ENCODE results near the gene MYO9B.
"Not testable (repeated sequence)": the region's sequence is repeated elsewhere in the genome, so short reads cannot be mapped to it uniquely, and the experiment has no call there.

MYO9B gene

GRCh38 chr19:17138052-17138846, 62.7 kb downstream of the MYO9B start:
- in situ Hi-C loops (cut with MboI; ENCODE audit: low sequenced_read_pairs): not testable (repeated sequence)

- in situ Hi-C loops (cut with MboI; ENCODE audit: low sequenced_read_pairs): no loop called here
Observed at GRCh38 chr19:17138937-17139598, 63.5 kb downstream of the MYO9B start.

- in situ Hi-C loops (cut with MboI; ENCODE audit: low sequenced_read_pairs): not testable (repeated sequence)
Observed at GRCh38 chr19:17144771-17145170, 69.2 kb downstream of the MYO9B start.

GRCh38 chr19:17145546-17146497, 70.2 kb downstream of the MYO9B start:
- in situ Hi-C loops (cut with MboI; ENCODE audit: low sequenced_read_pairs): no loop called here

GRCh38 chr19:17148130-17148529, 72.6 kb downstream of the MYO9B start:
- in situ Hi-C loops (cut with MboI; ENCODE audit: low sequenced_read_pairs): no loop called here

GRCh38 chr19:17149393-17150135, 74.0 kb downstream of the MYO9B start:
- in situ Hi-C loops (cut with MboI; ENCODE audit: low sequenced_read_pairs): no loop called here

- in situ Hi-C loops (cut with MboI; ENCODE audit: low sequenced_read_pairs): no loop called here
Observed at GRCh38 chr19:17153996-17154395, 78.4 kb downstream of the MYO9B start.

- in situ Hi-C loops (cut with MboI; ENCODE audit: low sequenced_read_pairs): no loop called here
Observed at GRCh38 chr19:17155251-17155650, 79.7 kb downstream of the MYO9B start.

GRCh38 chr19:17156296-17156946, 80.8 kb downstream of the MYO9B start:
- in situ Hi-C loops (cut with MboI; ENCODE audit: low sequenced_read_pairs): no loop called here

GRCh38 chr19:17156947-17157302, 81.3 kb downstream of the MYO9B start:
- in situ Hi-C loops (cut with MboI; ENCODE audit: low sequenced_read_pairs): no loop called here

- in situ Hi-C loops (cut with MboI; ENCODE audit: low sequenced_read_pairs): no loop called here
Observed at GRCh38 chr19:17158584-17158983, 83.0 kb downstream of the MYO9B start.

- in situ Hi-C loops (cut with MboI; ENCODE audit: low sequenced_read_pairs): no loop called here
Observed at GRCh38 chr19:17159466-17160393, 84.2 kb downstream of the MYO9B start.

GRCh38 chr19:17160908-17161307, 85.3 kb downstream of the MYO9B start:
- in situ Hi-C loops (cut with MboI; ENCODE audit: low sequenced_read_pairs): no loop called here

GRCh38 chr19:17162131-17162530, 86.6 kb downstream of the MYO9B start:
- in situ Hi-C loops (cut with MboI; ENCODE audit: low sequenced_read_pairs): not testable (repeated sequence)

GRCh38 chr19:17162580-17162979, 87.0 kb downstream of the MYO9B start:
- in situ Hi-C loops (cut with MboI; ENCODE audit: low sequenced_read_pairs): no loop called here

GRCh38 chr19:17163652-17164051, 88.1 kb downstream of the MYO9B start:
- in situ Hi-C loops (cut with MboI; ENCODE audit: low sequenced_read_pairs): no loop called here

- in situ Hi-C loops (cut with MboI; ENCODE audit: low sequenced_read_pairs): no loop called here
Observed at GRCh38 chr19:17164639-17165038, 89.1 kb downstream of the MYO9B start.

- in situ Hi-C loops (cut with MboI; ENCODE audit: low sequenced_read_pairs): no loop called here
Observed at GRCh38 chr19:17165715-17166114, 90.1 kb downstream of the MYO9B start.
